ENCODE data around the gene INTS3. TPM values are rescaled to one million over a fixed set of nuclear protein-coding genes. Genes with fewer than 3 reads are reported as not detected.

INTS3 gene
- total and polyA plus RNA-seq, 10 of the 15 experiments (the other 5 are each of a cell fraction or from before 2014, with no cell fraction given): 12.6 to 87.4 (median 30.8) TPM

DNA sequence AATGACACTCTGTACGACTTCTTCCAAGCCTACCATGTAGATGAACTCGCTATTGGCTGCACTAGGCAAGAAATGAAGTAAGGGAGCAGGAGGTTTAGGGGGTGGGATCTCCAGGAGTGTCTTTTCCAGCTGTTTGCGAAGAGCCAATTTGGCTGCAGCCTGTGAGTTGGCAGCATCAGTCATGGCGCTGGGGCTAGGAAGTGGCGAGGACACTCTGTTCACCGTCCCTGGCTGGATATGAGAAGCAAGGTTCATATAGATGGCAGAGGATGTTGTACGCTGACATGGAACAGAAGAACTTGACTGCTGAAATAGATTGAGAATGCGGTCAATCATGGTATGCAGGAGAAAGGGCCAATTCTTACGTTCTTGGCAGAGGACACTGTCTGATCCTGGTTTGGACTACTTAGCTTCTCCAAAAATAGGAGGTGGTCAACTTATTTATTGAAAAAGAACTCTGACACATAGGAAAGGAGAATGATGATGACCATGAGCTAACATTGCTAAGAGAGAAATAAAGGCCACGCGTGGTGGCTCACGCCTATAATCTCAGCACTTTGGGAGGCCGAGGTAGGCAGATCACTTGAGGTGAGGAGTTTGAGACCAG lies 88.5 kb downstream of the INTS3 start:
- SMC1A ChIA-PET (ENCODE audit: uncharacterized antibody, unreplicated experiment): interaction anchor here (0.6 to 2.4 kb wide), 10 partner anchors 9 to 171 kb away, joined by 3 to 7 read pairs (median 4); no protein-coding TSS in a partner anchor
- RAD21 ChIA-PET (ENCODE audit: unreplicated experiment): interaction anchor here (0.8 to 1.4 kb wide), 3 partner anchors 51 to 169 kb away, joined by 3 to 4 read pairs (median 3); no protein-coding TSS in a partner anchor
- POLR2A ChIA-PET: interaction anchor here (0.7 to 2.1 kb wide), 3 partner anchors 9 to 106 kb away, joined by 3 to 14 read pairs (median 4); partner anchors contain the start of gene GATAD2B
- no peak overlapping the region for H3K4me2 ChIP-seq (ENCODE audit: control insufficient read depth, insufficient read depth)
- in situ Hi-C loops (cut with MboI): no loop called here
- H3K9me3 ChIP-seq (replicated peaks; ENCODE audit: control insufficient read depth, insufficient read depth, low read length): no peaks in the 10 kb centered on the region
- FAIRE-seq (no peak), DNase-seq (ENCODE audit: low read depth, low spot score) (no peak), ATAC-seq (no peak)
- H3K4me1 ChIP-seq (ENCODE audit: control insufficient read depth, insufficient read depth, low read length): no peaks in the 10 kb centered on the region; the same call in 1 of the 2 replicates
- no peaks in the 10 kb centered on the region for H3K27me3 ChIP-seq (replicated peaks in 1 of 2; ENCODE audit: control insufficient read depth in 2 of 2, insufficient read depth in 2 of 2, low read length in 1 of 2)
- TF ChIP-seq HCFC1 (IDR thresholded peaks at IDR 0.05; ENCODE audit: low read length) (no peak), NR2F1 (conservative IDR thresholded peaks at IDR 0.05) (no peak), EZH2 (IDR thresholded peaks at IDR 0.05; ENCODE audit: borderline replicate concordance, control insufficient read depth, low read depth, low read length) (no peak), SKIL (IDR thresholded peaks at IDR 0.05; ENCODE audit: low read depth, poor library complexity, severe bottlenecking) (no peak), ETV6 (conservative IDR thresholded peaks at IDR 0.05 in 1 of 2, IDR thresholded peaks at IDR 0.05 in 1 of 2; ENCODE audit: borderline replicate concordance in 1 of 2, low read depth in 1 of 2) (no peak), ELK1 (IDR thresholded peaks at IDR 0.05; ENCODE audit: low read depth, low read length) (no peak), IKZF2 (IDR thresholded peaks at IDR 0.05) (no peak), PAX5 (IDR thresholded peaks at IDR 0.05; ENCODE audit: borderline replicate concordance, low read depth, low read length) (no peak), ZBTB4 (CRISPR knock-in tag; IDR thresholded peaks at IDR 0.05) (no peak), CHD1 (IDR thresholded peaks at IDR 0.05; ENCODE audit: low read depth, low read length) (no peak), GABPA (IDR thresholded peaks at IDR 0.05; ENCODE audit: low read depth) (no peak), KLF5 (IDR thresholded peaks at IDR 0.05; ENCODE audit: partially characterized antibody) (no peak), SUZ12 (IDR thresholded peaks at IDR 0.05; ENCODE audit: unreplicated experiment) (no peak), ATF2 (IDR thresholded peaks at IDR 0.05; ENCODE audit: low read length) (no peak), CBX5 (IDR thresholded peaks at IDR 0.05; ENCODE audit: low read depth) (no peak)
- no peaks in the 10 kb centered on the region for H4K20me1 ChIP-seq (ENCODE audit: control insufficient read depth, insufficient read depth)
- CTCF ChIA-PET: interaction anchor here (0.6 to 3.2 kb wide), 10 partner anchors 10 to 170 kb away, joined by 3 to 16 read pairs (median 5); partner anchors contain the start of genes DENND4B, JTB and RAB13
- H3K36me3 ChIP-seq (ENCODE audit: control insufficient read depth in 2 of 2, insufficient read depth in 2 of 2, low read length in 1 of 2): peaks cover 14 to 38% of the 10 kb centered on the region in 2 experiments
- H3K27ac ChIP-seq (ENCODE audit: control insufficient read depth, insufficient read depth): no peak overlapping the region
- WGBS (ENCODE audit: insufficient coverage, insufficient replicate concordance, low lambda C conversion rate, missing lambda C conversion rate): 94% methylated on average over 13 of the region's 13 CpGs
- no TSS peak for BruUV-seq (replicated peaks)
- no peak overlapping the region for H3K4me3 ChIP-seq
- H3K9ac ChIP-seq (ENCODE audit: control insufficient read depth, insufficient read depth, low read length): no peak overlapping the region
- peaks cover 3% of the 10 kb centered on the region; the same call in 1 of the 2 replicates for H3K79me2 ChIP-seq (ENCODE audit: control insufficient read depth, insufficient read depth, low read length)
- intact Hi-C loops (cut with micrococcal nuclease; ENCODE audit: unreplicated experiment): no loop called here
- H2AFZ ChIP-seq (ENCODE audit: control insufficient read depth, low read depth, low read length): no peak overlapping the region

Measured in GM12878 (cell line).